DMS53 treated with DMSO at 0.1 percent for 48 hours (cell line): ENCODE measurements around the gene POTEI.
"Not testable (repeated sequence)": the region's sequence is repeated elsewhere in the genome, so short reads cannot be mapped to it uniquely, and the experiment has no call there.

ENCODE experiments used
- DNase-seq: peaks from one replicate; lab custom pipeline; 2025; ENCODE audit not compliant: unreplicated experiment; lab: John Stamatoyannopoulos, UW

The POTEI gene

GRCh38 chr2:130509228-130509627 is at the start of gene POTEI:
Gene POTEI, minus strand, starts transcription at chr2:130509328. Its CDS starts 93 bp downstream, at chr2:130509235.
- not testable (repeated sequence) for DNase-seq

- not testable (repeated sequence) for DNase-seq
Measured at GRCh38 chr2:130556441-130556840, 47.3 kb upstream of the POTEI start.

GRCh38 chr2:130554178-130554577 is 45.0 kb upstream of the POTEI start:
- not testable (repeated sequence) for DNase-seq

- DNase-seq = not testable (repeated sequence)
Measured at GRCh38 chr2:130549475-130549874, 40.3 kb upstream of the POTEI start.

- not testable (repeated sequence) for DNase-seq
Measured at GRCh38 chr2:130548418-130548817, 39.3 kb upstream of the POTEI start.

GRCh38 chr2:130544978-130545377 is 35.9 kb upstream of the POTEI start:
- DNase-seq = not testable (repeated sequence)

- DNase-seq = not testable (repeated sequence)
Measured at GRCh38 chr2:130543785-130544528, 34.8 kb upstream of the POTEI start.

- DNase-seq = not testable (repeated sequence)
Measured at GRCh38 chr2:130542789-130543188, 33.7 kb upstream of the POTEI start.

- DNase-seq = not testable (repeated sequence)
Measured at GRCh38 chr2:130538271-130538670, 29.1 kb upstream of the POTEI start.

- not testable (repeated sequence) for DNase-seq
Measured at GRCh38 chr2:130536654-130537053, 27.5 kb upstream of the POTEI start.

- not testable (repeated sequence) for DNase-seq
Measured at GRCh38 chr2:130531672-130532071, 22.5 kb upstream of the POTEI start.

GRCh38 chr2:130531225-130531624 is 22.1 kb upstream of the POTEI start:
- DNase-seq = not testable (repeated sequence)

- DNase-seq = not testable (repeated sequence)
Measured at GRCh38 chr2:130530212-130530611, 21.1 kb upstream of the POTEI start.

GRCh38 chr2:130529545-130529944 is 20.4 kb upstream of the POTEI start:
- not testable (repeated sequence) for DNase-seq

- DNase-seq = not testable (repeated sequence)
Measured at GRCh38 chr2:130527365-130527967, 18.3 kb upstream of the POTEI start.

- not testable (repeated sequence) for DNase-seq
Measured at GRCh38 chr2:130522390-130522789, 13.3 kb upstream of the POTEI start.

GRCh38 chr2:130520992-130521391 is 11.9 kb upstream of the POTEI start, which contains the start of gene CFC1B:
Gene CFC1B, plus strand, starts transcription at chr2:130521222. Its CDS starts 263 bp downstream, at chr2:130521485.
- DNase-seq = not testable (repeated sequence)

GRCh38 chr2:130518516-130519106 is 9.5 kb upstream of the POTEI start:
- not testable (repeated sequence) for DNase-seq

GRCh38 chr2:130511747-130512451 is 2.8 kb upstream of the POTEI start:
- not testable (repeated sequence) for DNase-seq

GRCh38 chr2:130510807-130511746 is 1.9 kb upstream of the POTEI start:
- DNase-seq = not testable (repeated sequence)
